LNCAP (cell line): ENCODE results near the gene SPAG16.

ENCODE experiments used
- TF ChIP-seq, protein P1 (sequence below): fragments of 450-650 bp; IDR thresholded peaks from 2 replicates; pipeline ENCODE4 v1.5.1; 2017; ENCODE audit warnings: mild to moderate bottlenecking

SPAG16 gene

DNA sequence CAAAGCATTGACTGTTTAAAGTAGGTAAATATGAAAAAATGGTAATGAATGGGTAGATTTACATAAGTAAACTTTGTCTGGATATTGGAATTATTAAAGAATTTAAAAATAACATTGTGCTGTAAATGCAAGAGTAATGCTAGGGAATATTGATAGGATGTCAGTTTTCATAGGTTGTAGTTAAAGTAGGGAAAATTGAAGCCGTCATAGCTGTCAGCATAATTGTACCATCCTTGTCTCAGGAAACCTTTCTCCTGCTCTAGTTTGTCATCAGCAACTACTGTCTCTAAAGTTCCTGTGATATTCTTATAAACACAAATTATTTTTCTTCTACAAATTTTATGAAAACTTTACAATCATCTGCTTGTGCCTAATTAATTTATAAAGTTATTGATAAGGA lies 10.1 kb upstream of the SPAG16 start:
- TF ChIP-seq, protein P1, sequence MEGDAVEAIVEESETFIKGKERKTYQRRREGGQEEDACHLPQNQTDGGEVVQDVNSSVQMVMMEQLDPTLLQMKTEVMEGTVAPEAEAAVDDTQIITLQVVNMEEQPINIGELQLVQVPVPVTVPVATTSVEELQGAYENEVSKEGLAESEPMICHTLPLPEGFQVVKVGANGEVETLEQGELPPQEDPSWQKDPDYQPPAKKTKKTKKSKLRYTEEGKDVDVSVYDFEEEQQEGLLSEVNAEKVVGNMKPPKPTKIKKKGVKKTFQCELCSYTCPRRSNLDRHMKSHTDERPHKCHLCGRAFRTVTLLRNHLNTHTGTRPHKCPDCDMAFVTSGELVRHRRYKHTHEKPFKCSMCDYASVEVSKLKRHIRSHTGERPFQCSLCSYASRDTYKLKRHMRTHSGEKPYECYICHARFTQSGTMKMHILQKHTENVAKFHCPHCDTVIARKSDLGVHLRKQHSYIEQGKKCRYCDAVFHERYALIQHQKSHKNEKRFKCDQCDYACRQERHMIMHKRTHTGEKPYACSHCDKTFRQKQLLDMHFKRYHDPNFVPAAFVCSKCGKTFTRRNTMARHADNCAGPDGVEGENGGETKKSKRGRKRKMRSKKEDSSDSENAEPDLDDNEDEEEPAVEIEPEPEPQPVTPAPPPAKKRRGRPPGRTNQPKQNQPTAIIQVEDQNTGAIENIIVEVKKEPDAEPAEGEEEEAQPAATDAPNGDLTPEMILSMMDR: no peak

- TF ChIP-seq, protein P1: no peak
Measured at GRCh38 chr2:213275265-213275664, 9.0 kb upstream of the SPAG16 start.

DNA sequence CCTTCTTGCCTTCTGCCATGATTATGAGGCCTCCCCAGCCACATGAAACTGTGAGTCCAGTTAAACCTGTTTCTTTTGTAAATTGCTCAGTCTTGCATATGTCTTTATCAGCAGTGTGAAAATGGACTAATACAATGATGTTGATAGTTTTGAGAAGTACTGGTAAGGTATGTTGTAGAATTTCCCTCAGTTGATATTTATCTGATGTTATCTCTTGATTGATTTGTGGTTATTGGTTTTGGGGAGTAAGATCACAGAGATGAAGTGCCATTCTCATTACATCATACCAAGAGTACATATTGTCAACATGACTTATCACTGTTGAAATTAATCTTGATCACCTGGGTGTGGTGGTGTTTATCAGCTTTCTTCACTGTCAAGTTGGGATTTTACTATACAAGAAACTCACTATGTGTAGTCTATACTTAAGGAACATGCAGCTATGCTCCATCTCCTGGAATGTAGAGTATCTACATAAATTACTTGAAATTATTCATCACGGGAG lies 5.1 kb upstream of the SPAG16 start:
- TF ChIP-seq, protein P1: no peak

- TF ChIP-seq, protein P1: no peak
Measured at GRCh38 chr2:213279971-213280370, 4.3 kb upstream of the SPAG16 start.

GRCh38 chr2:213281156-213281555 lies 3.1 kb upstream of the SPAG16 start:
- TF ChIP-seq, protein P1: no peak

- TF ChIP-seq, protein P1: no peak
Measured at GRCh38 chr2:213285404-213285803, 1.1 kb downstream of the SPAG16 start.

DNA sequence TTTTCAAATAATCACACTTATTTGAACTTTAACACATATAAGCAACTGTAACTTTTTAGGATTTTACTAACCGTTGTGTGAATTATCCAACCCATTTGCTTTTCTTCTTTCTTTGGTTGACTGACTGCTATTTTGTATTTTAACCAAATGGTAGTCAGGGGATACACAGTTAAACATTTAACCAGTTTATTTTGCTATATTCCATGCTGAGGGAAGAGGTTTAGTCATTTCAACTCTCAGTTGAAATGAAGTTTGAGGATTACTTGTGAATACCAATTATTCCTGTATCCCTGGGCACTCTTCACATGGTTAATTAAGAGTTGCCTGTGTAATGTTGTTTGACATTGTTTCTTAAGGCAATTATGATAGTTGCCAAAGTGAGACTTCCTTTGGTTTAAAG lies 1.9 kb downstream of the SPAG16 start:
- TF ChIP-seq, protein P1: no peak
